Right lobe of liver (tissue), 4 donors: ENCODE measurements around the gene MICU2.

Source experiments
- CTCF ChIP-seq, 4 donors: fragments of 200-600 bp in 3 of 4; fragments of 450-650 bp in 1 of 4; IDR thresholded peaks; one replicate each; pipeline versions ENCODE4 v1.5.1 to v1.8.0; 2016 to 2022; ENCODE audit warnings: antibody characterized with exemption in 4 of 4, mild to moderate bottlenecking in 2 of 4
- POLR2A ChIP-seq: fragments of 450-650 bp; IDR thresholded peaks from one replicate; pipeline ENCODE4 v1.6.1; 2017; ENCODE audit warnings: antibody characterized with exemption, mild to moderate bottlenecking
- donor health status: DM: no; HTN: no; CAD: no.
- donor health status: DM: no; HTN: no; CAD: no.
- donor health status: DM: no; HTN: yes; CAD: no.

GRCh38 chr13:21465710-21466160 lies 138.2 kb downstream of the MICU2 start:
- TF ChIP-seq CTCF (IDR thresholded peaks at IDR 0.05) (no peak), POLR2A (no peak)
